ENCODE data around the gene FKBP6. TPM values are rescaled to one million over a fixed set of nuclear protein-coding genes. Genes with fewer than 3 reads are reported as not detected.

The FKBP6 gene
- total and polyA plus RNA-seq, 2 of the 13 experiments (the other 11 are each of a cell fraction or from before 2014, with no cell fraction given), result 0.07 to 0.20 TPM

DNA sequence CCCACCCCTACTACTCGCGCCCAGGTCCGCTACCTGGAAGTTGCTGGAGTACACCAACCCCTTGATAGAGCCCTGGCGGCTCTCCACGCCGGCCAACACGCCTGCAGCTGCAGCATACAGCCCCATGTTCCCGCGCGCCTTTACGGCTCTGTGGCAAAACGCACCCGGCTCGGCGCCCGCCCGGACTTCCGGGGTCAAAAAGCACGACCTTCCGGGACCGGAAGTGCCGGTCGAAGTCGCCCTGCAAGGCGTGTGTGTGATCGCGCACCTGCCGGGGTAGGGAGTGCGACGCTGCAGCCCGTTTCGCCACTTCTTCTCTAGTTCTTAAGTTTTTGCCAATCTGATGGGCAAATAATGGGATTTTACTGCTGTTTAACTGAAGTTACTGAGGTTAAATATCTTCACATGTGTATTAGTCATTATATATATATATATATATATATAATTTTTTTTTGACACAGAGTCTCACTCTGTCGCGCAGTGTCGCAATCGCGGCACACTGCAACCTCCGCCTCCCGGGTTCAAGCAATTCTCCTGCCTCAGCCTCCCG, 19.2 kb upstream of the FKBP6 start, which contains the start of gene NSUN5 (continued):
- TF ChIP-seq, protein P1, sequence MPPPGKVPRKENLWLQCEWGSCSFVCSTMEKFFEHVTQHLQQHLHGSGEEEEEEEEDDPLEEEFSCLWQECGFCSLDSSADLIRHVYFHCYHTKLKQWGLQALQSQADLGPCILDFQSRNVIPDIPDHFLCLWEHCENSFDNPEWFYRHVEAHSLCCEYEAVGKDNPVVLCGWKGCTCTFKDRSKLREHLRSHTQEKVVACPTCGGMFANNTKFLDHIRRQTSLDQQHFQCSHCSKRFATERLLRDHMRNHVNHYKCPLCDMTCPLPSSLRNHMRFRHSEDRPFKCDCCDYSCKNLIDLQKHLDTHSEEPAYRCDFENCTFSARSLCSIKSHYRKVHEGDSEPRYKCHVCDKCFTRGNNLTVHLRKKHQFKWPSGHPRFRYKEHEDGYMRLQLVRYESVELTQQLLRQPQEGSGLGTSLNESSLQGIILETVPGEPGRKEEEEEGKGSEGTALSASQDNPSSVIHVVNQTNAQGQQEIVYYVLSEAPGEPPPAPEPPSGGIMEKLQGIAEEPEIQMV (CRISPR knock-in tag; IDR thresholded peaks at IDR 0.05; ENCODE audit: low read depth), result peak; percentile 88
- TF ChIP-seq RBM39 (IDR thresholded peaks at IDR 0.05; ENCODE audit: low read depth, low read length, poor library complexity, severe bottlenecking) (peak; percentile 66), RBFOX2 (IDR thresholded peaks at IDR 0.05; ENCODE audit: low read depth, low read length) (peak; percentile 91), NFAT5 (CRISPR knock-in tag; IDR thresholded peaks at IDR 0.05) (peak; percentile 91), HOXA5 (CRISPR knock-in tag; IDR thresholded peaks at IDR 0.05) (peak; percentile 77), HOMEZ (CRISPR knock-in tag; IDR thresholded peaks at IDR 0.05; ENCODE audit: low read depth) (no peak), REXO4 (CRISPR knock-in tag; IDR thresholded peaks at IDR 0.05; ENCODE audit: borderline replicate concordance) (no peak), MYNN (CRISPR knock-in tag; IDR thresholded peaks at IDR 0.05; ENCODE audit: low read depth) (0 out of 2 replicates have a peak, but pooled peaks have one; percentile 22), RARG (CRISPR knock-in tag; IDR thresholded peaks at IDR 0.05; ENCODE audit: low read depth) (0 out of 2 replicates have a peak, but pooled peaks have one; percentile 59), ZNF597 (CRISPR knock-in tag; IDR thresholded peaks at IDR 0.05) (no peak), HDAC2 (CRISPR knock-in tag; IDR thresholded peaks at IDR 0.05) (peak; percentile 83), DBP (CRISPR knock-in tag; IDR thresholded peaks at IDR 0.05; ENCODE audit: not compliant biosample characterization) (peak; percentile 83), ZSCAN9 (CRISPR knock-in tag; IDR thresholded peaks at IDR 0.05; ENCODE audit: borderline replicate concordance) (peak; percentile 89), SCMH1 (CRISPR knock-in tag; IDR thresholded peaks at IDR 0.05; ENCODE audit: borderline replicate concordance) (no peak), GTF3A (CRISPR knock-in tag; conservative IDR thresholded peaks at IDR 0.05) (no peak), BRD4 (CRISPR knock-in tag; IDR thresholded peaks at IDR 0.05) (peak; percentile 90), ATF7 (IDR thresholded peaks at IDR 0.05) (no peak), ATF7 (CRISPR knock-in tag; IDR thresholded peaks at IDR 0.05) (no peak), ZC3H13 (CRISPR knock-in tag; IDR thresholded peaks at IDR 0.05) (peak; percentile 85; the same call in 1 of the 2 replicates)
- TF ChIP-seq, protein P2, sequence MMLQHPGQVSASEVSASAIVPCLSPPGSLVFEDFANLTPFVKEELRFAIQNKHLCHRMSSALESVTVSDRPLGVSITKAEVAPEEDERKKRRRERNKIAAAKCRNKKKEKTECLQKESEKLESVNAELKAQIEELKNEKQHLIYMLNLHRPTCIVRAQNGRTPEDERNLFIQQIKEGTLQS (CRISPR knock-in tag; IDR thresholded peaks at IDR 0.05), result peak; percentile 53; the same call in 1 of the 2 replicates

Data from HepG2 (cell line).